DOHH2 (cell line): ENCODE results near the gene HLX.

Experiments
- EZH2phosphoT487 ChIP-seq: fragments of 200-600 bp; sonication (generic); IDR thresholded peaks from 2 replicates; pipeline ENCODE4 v1.6.1; 2017; ENCODE audit warnings: borderline replicate concordance, mild to moderate bottlenecking, antibody characterized with exemption, low read length, moderate library complexity, mixed read lengths
- TF ChIP-seq, protein P1 (sequence below): fragments of 200-600 bp; sonication (generic); IDR thresholded peaks from one replicate; pipeline ENCODE4 v1.5.1; 2014; ENCODE audit warnings: antibody characterized with exemption, mild to moderate bottlenecking, low read depth, low read length; ENCODE audit not compliant: poor library complexity, severe bottlenecking

DNA sequence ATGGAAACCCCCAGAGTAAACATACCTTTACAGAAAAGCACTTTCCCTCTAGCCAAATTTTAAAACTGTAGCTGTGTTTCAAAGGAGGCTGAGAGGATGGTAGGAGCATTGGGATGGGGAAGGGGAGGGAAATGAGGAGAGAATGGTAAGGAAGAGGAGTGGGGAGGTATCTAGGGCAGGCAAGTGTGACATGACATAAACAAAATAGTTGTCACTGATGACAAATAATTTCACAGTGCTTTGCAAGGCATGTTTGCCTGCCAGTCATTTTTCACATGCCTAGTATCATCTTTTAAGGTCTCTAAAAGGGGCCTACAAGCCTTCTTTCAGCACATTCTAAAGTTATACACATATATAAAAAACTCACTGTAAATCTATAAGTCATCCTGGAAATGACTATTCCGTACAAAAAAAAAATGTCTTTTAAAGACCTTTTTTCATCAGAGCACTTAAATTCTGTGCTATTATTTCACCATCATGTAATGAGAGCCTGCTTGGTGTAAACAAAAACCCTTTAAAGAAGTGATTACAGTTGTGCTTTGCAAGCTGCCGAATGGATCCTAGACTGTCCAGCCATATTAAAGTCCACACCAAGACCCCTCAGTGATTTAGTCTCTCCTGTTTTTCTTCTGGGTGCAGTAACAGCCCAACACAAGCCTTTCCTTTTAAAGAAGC lies 38.4 kb downstream of the HLX start:
- TF ChIP-seq, protein P1, sequence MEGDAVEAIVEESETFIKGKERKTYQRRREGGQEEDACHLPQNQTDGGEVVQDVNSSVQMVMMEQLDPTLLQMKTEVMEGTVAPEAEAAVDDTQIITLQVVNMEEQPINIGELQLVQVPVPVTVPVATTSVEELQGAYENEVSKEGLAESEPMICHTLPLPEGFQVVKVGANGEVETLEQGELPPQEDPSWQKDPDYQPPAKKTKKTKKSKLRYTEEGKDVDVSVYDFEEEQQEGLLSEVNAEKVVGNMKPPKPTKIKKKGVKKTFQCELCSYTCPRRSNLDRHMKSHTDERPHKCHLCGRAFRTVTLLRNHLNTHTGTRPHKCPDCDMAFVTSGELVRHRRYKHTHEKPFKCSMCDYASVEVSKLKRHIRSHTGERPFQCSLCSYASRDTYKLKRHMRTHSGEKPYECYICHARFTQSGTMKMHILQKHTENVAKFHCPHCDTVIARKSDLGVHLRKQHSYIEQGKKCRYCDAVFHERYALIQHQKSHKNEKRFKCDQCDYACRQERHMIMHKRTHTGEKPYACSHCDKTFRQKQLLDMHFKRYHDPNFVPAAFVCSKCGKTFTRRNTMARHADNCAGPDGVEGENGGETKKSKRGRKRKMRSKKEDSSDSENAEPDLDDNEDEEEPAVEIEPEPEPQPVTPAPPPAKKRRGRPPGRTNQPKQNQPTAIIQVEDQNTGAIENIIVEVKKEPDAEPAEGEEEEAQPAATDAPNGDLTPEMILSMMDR, result no peak
- no peak for TF ChIP-seq EZH2phosphoT487
